Tongue (tissue), 2 donors: Measurements from ENCODE around the gene NFIB. TPM values are rescaled to one million over a fixed set of nuclear protein-coding genes. Genes with fewer than 3 reads are reported as not detected.

Experiments
- DNase-seq: peaks from one replicate; pipeline ENCODE4 v3.0.0-alpha.2; 2015
- total RNA-seq: library from RNA; depleted of rRNA; stranded (reverse); fragments of >200 nt; gene quantifications from one replicate; pipeline ENCODE4 v1.2.3, GENCODE V29; 2014

Gene NFIB
- total RNA-seq, 1 donor from 2014 or later = 161 TPM

GRCh38 chr9:14066831-14067230, 247.1 kb downstream of the NFIB start:
- DNase-seq = peak; percentile 74

GRCh38 chr9:14066032-14066431, 247.9 kb downstream of the NFIB start:
- no peak for DNase-seq

GRCh38 chr9:14064940-14065339, 249.0 kb downstream of the NFIB start:
- DNase-seq = no peak

- no peak for DNase-seq
Measured at GRCh38 chr9:14063756-14064155, 250.2 kb downstream of the NFIB start.

- DNase-seq = peak; percentile 52
Measured at GRCh38 chr9:14062586-14063221, 251.2 kb downstream of the NFIB start.

- no peak for DNase-seq
Measured at GRCh38 chr9:14061936-14062585, 251.9 kb downstream of the NFIB start.

- no peak for DNase-seq
Measured at GRCh38 chr9:14058325-14058688, 255.6 kb downstream of the NFIB start.

GRCh38 chr9:14057368-14058324, 256.3 kb downstream of the NFIB start:
- no peak for DNase-seq

- peak; percentile 37 for DNase-seq
Measured at GRCh38 chr9:14056316-14056861, 257.6 kb downstream of the NFIB start.

GRCh38 chr9:14054096-14054495, 259.8 kb downstream of the NFIB start:
- DNase-seq = no peak

GRCh38 chr9:14052359-14052758, 261.6 kb downstream of the NFIB start:
- peak; percentile 42 for DNase-seq

- no peak for DNase-seq
Measured at GRCh38 chr9:14051419-14051818, 262.5 kb downstream of the NFIB start.

GRCh38 chr9:14043483-14043882, 270.5 kb downstream of the NFIB start:
- DNase-seq = no peak

- DNase-seq = no peak
Measured at GRCh38 chr9:14037331-14037730, 276.6 kb downstream of the NFIB start.

- no peak for DNase-seq
Measured at GRCh38 chr9:14033067-14033466, 280.9 kb downstream of the NFIB start.
